GM23338 (cell line): ENCODE results near the gene TTC38. TPM values are rescaled to one million over a fixed set of nuclear protein-coding genes. Genes with fewer than 3 reads are reported as not detected.

Experiments used
- ATAC-seq: fragments of 200-7000 bp; cut with Tn5 transposase; 3 replicates; pipeline ENCODE4 v1.9.1; 2020
- DNase-seq: peaks from one replicate; pipeline ENCODE4 v3.0.0-alpha.2; 2015; ENCODE audit warnings: low spot score
- H2AFZ ChIP-seq: fragments of 200-600 bp; sonication (generic); 2 replicates; pipeline ENCODE4 v1.8.0; 2016; ENCODE audit warnings: antibody characterized with exemption, mild to moderate bottlenecking, moderate library complexity
- H3F3A ChIP-seq: fragments of 200-600 bp; sonication (generic); replicated peaks from 2 replicates; pipeline ENCODE4 v1.8.0; 2017; ENCODE audit warnings: antibody characterized with exemption, mixed run types, low read depth
- H3K27ac ChIP-seq: fragments of 200-600 bp; sonication (generic); 2 replicates; pipeline ENCODE4 v1.6.1; 2016; ENCODE audit warnings: low read depth
- H3K27me3 ChIP-seq: fragments of 200-600 bp; sonication (generic); 2 replicates; pipeline ENCODE4 v1.8.0; 2016; ENCODE audit warnings: mild to moderate bottlenecking, mixed run types, moderate library complexity; ENCODE audit not compliant: insufficient read depth
- H3K36me3 ChIP-seq: fragments of 200-600 bp; sonication (generic); 2 replicates; pipeline ENCODE4 v1.8.0; 2016; ENCODE audit warnings: mild to moderate bottlenecking; ENCODE audit not compliant: insufficient read depth
- H3K4me1 ChIP-seq: fragments of 200-600 bp; sonication (generic); 2 replicates; pipeline ENCODE4 v1.8.0; 2016; ENCODE audit warnings: mild to moderate bottlenecking, moderate library complexity; ENCODE audit not compliant: insufficient read depth
- H3K4me2 ChIP-seq: fragments of 200-600 bp; sonication (generic); 2 replicates; pipeline ENCODE4 v1.7.1; 2017; ENCODE audit warnings: mixed run types
- H3K4me3 ChIP-seq: fragments of 200-600 bp; sonication (generic); 2 replicates; pipeline ENCODE4 v1.6.1; 2016; ENCODE audit warnings: mixed run types
- H3K79me2 ChIP-seq: fragments of 200-600 bp; sonication (generic); replicated peaks from 2 replicates; pipeline ENCODE4 v1.8.0; 2017; ENCODE audit warnings: mild to moderate bottlenecking; ENCODE audit not compliant: insufficient read depth
- H3K9me2 ChIP-seq: fragments of 200-600 bp; sonication (generic); 2 replicates; pipeline ENCODE4 v1.8.0; 2017; ENCODE audit not compliant: insufficient read depth
- H4K20me1 ChIP-seq: fragments of 200-600 bp; sonication (generic); replicated peaks from 2 replicates; pipeline ENCODE4 v1.8.0; 2017; ENCODE audit warnings: mild to moderate bottlenecking; ENCODE audit not compliant: insufficient read depth
- H3K27ac Mint-ChIP-seq: 2 replicates; pipeline ENCODE4 v1.8.0; 2020; ENCODE audit warnings: inconsistent platforms, mild to moderate bottlenecking, moderate library complexity, mixed read lengths
- H3K27me3 Mint-ChIP-seq: 3 replicates; pipeline ENCODE4 v1.8.0; 2022; ENCODE audit warnings: low read depth, mild to moderate bottlenecking, moderate library complexity, mixed read lengths, inconsistent platforms; ENCODE audit not compliant: insufficient read depth, poor library complexity
- H3K36me3 Mint-ChIP-seq: 3 replicates; pipeline ENCODE4 v1.8.0; 2021; ENCODE audit warnings: low read depth, mild to moderate bottlenecking, inconsistent platforms, moderate library complexity, mixed read lengths
- H3K4me1 Mint-ChIP-seq: 3 replicates; pipeline ENCODE4 v1.8.0; 2020; ENCODE audit warnings: mild to moderate bottlenecking, inconsistent platforms, mixed read lengths
- H3K4me3 Mint-ChIP-seq: 3 replicates; pipeline ENCODE4 v1.8.0; 2021; ENCODE audit warnings: moderate library complexity, mild to moderate bottlenecking, inconsistent platforms, mixed read lengths
- H3K9me3 Mint-ChIP-seq: 3 replicates; pipeline ENCODE4 v1.8.0; 2020; ENCODE audit warnings: moderate library complexity, mild to moderate bottlenecking, inconsistent platforms, mixed read lengths
- CREB1 ChIP-seq: fragments of 250-450 bp; sonication (Bioruptor Pico); IDR thresholded peaks from 2 replicates; pipeline ENCODE4 v1.5.0; 2020; ENCODE audit warnings: low read depth, mild to moderate bottlenecking, moderate library complexity
- CTCF ChIP-seq, 2 experiments: fragments of 200-600 bp in 1 of 2; sonication (generic) in 1 of 2; conservative IDR thresholded peaks; 2 replicates each; pipeline versions ENCODE4 v1.5.1 to v1.6.1; 2016 to 2017; ENCODE audit warnings: antibody characterized with exemption in 2 of 2, low read depth in 2 of 2, mild to moderate bottlenecking in 2 of 2, moderate library complexity in 1 of 2
- ETS1 ChIP-seq: IDR thresholded peaks from 2 replicates; pipeline ENCODE4 v1.6.1; 2016; ENCODE audit warnings: antibody characterized with exemption
- EZH2 ChIP-seq: fragments of 200-600 bp; sonication (generic); IDR thresholded peaks from one replicate; pipeline ENCODE4 v1.8.0; 2017; ENCODE audit warnings: antibody characterized with exemption, mild to moderate bottlenecking, low read depth; ENCODE audit not compliant: unreplicated experiment
- EZH2phosphoT487 ChIP-seq: fragments of 200-600 bp; sonication (generic); IDR thresholded peaks from one replicate; pipeline ENCODE4 v1.8.1; 2018; ENCODE audit warnings: antibody characterized with exemption; ENCODE audit not compliant: unreplicated experiment
- JUNB ChIP-seq: IDR thresholded peaks from one replicate; pipeline ENCODE4 v1.6.1; 2016; ENCODE audit warnings: antibody characterized with exemption; ENCODE audit not compliant: unreplicated experiment
- NANOG ChIP-seq: IDR thresholded peaks from 2 replicates; pipeline ENCODE4 v1.6.1; 2016; ENCODE audit warnings: antibody characterized with exemption, borderline replicate concordance
- POLR2AphosphoS5 ChIP-seq: IDR thresholded peaks from 2 replicates; pipeline ENCODE4 v1.6.1; 2016; ENCODE audit warnings: antibody characterized with exemption, low read depth
- REST ChIP-seq: IDR thresholded peaks from one replicate; pipeline ENCODE4 v1.6.1; 2018; ENCODE audit warnings: antibody characterized with exemption; ENCODE audit not compliant: unreplicated experiment
- STAT1 ChIP-seq: IDR thresholded peaks from one replicate; pipeline ENCODE4 v1.6.1; 2016; ENCODE audit warnings: antibody characterized with exemption; ENCODE audit not compliant: unreplicated experiment
- ZNF114 ChIP-seq: fragments of 250-450 bp; sonication (Bioruptor Pico); IDR thresholded peaks from 2 replicates; pipeline ENCODE4 v1.5.0; 2020; ENCODE audit warnings: mild to moderate bottlenecking, moderate library complexity
- ZNF331 ChIP-seq: fragments of 250-450 bp; sonication (Bioruptor Pico); IDR thresholded peaks from 2 replicates; pipeline ENCODE4 v1.5.0; 2020; ENCODE audit warnings: low read depth, mild to moderate bottlenecking, moderate library complexity
- ZNF462 ChIP-seq: fragments of 250-450 bp; sonication (Bioruptor Pico); IDR thresholded peaks from 2 replicates; pipeline ENCODE4 v1.5.0; 2020; ENCODE audit warnings: mild to moderate bottlenecking, moderate library complexity
- polyA plus RNA-seq: library from polyadenylated mRNA; unstranded; fragments of >200 nt; fragmentation: Nextera tagmentation; extraction: Ambion mirVana; gene quantifications from 2 replicates; pipeline ENCODE4 v1.2.1, GENCODE V29; 2016
- total RNA-seq: library from RNA; depleted of rRNA; stranded (reverse); fragments of >200 nt; shearing (Covaris generic); gene quantifications from 2 replicates; pipeline ENCODE4 v1.2.3, GENCODE V29; 2014

TTC38 gene
- total and polyA plus RNA-seq, 2 experiments from 2014 or later = 11.8 to 46.6 TPM

- H4K20me1 ChIP-seq = no peaks in the 10 kb centered on the region; the same call in 1 of the 2 replicates
- H3K27me3 ChIP-seq = no peaks in the 10 kb centered on the region
- H3K79me2 ChIP-seq = no peaks in the 10 kb centered on the region
- H3K9me2 ChIP-seq = no peaks in the 10 kb centered on the region
- H3F3A ChIP-seq = no peaks in the 10 kb centered on the region
- H3K27ac Mint-ChIP-seq = no peak overlapping the region
- H3K4me1 Mint-ChIP-seq = no peaks in the 10 kb centered on the region
- no peak overlapping the region for H3K4me3 Mint-ChIP-seq
- H3K36me3 Mint-ChIP-seq = peaks cover 43% of the 10 kb centered on the region
- no peak overlapping the region for H2AFZ ChIP-seq
- TF ChIP-seq POLR2AphosphoS5 (no peak), NANOG (no peak), ZNF114 (CRISPR knock-in tag) (no peak), ZNF462 (CRISPR knock-in tag) (no peak), STAT1 (no peak), ZNF331 (CRISPR knock-in tag) (no peak), JUNB (no peak), CREB1 (CRISPR knock-in tag) (no peak), ETS1 (no peak), CTCF (conservative IDR thresholded peaks at IDR 0.05; ENCODE audit: low read depth in 2 of 2) (no peak), EZH2 (no peak), REST (no peak), EZH2phosphoT487 (no peak)
- H3K4me3 ChIP-seq = no peak overlapping the region
- H3K9me3 Mint-ChIP-seq = no peaks in the 10 kb centered on the region
- DNase-seq (no peak), ATAC-seq (no peak)
- H3K27me3 Mint-ChIP-seq = peaks cover 3% of the 10 kb centered on the region
- H3K36me3 ChIP-seq = peaks cover 16% of the 10 kb centered on the region; the same call in 1 of the 2 replicates
- no peak overlapping the region for H3K27ac ChIP-seq
- H3K4me1 ChIP-seq = no peaks in the 10 kb centered on the region
- no peak overlapping the region for H3K4me2 ChIP-seq
These were observed 7.8 kb downstream of the TTC38 start for GRCh38 chr22:46275455-46276122.
